ENCODE results near the gene ATP2A2.

GRCh38 chr12:110351119-110351518 is 70.1 kb downstream of the ATP2A2 start:
- TF ChIP-seq CTCF (conservative IDR thresholded peaks at IDR 0.05; ENCODE audit: low read depth, low read length) (no peak), EZH2 (IDR thresholded peaks at IDR 0.05; ENCODE audit: low read length, unreplicated experiment) (no peak), EZH2phosphoT487 (IDR thresholded peaks at IDR 0.05; ENCODE audit: borderline replicate concordance, low read length) (no peak)
